NT2/D1 (cell line): ENCODE results near the gene CLTRN.

Experiments
- DNase-seq: peaks from one replicate; pipeline ENCODE4 v3.0.0-alpha.2; 2011; ENCODE audit warnings: low read depth, low spot score
- H3K27me3 ChIP-seq: 2 replicates; pipeline ENCODE4 v1.6.0; 2011; ENCODE audit warnings: mild to moderate bottlenecking; ENCODE audit not compliant: insufficient read length, insufficient read depth
- H3K36me3 ChIP-seq: 2 replicates; pipeline ENCODE4 v1.6.1; 2011; ENCODE audit warnings: mild to moderate bottlenecking, low read length, mixed read lengths; ENCODE audit not compliant: insufficient read depth, insufficient read length
- H3K4me1 ChIP-seq: 2 replicates; pipeline ENCODE4 v1.5.1; 2011; ENCODE audit not compliant: insufficient read depth, insufficient read length
- H3K4me3 ChIP-seq: 2 replicates; pipeline ENCODE4 v1.5.1; 2011; ENCODE audit warnings: low read depth; ENCODE audit not compliant: insufficient read length
- H3K9ac ChIP-seq: 2 replicates; pipeline ENCODE4 v1.6.0; 2011; ENCODE audit warnings: low read depth; ENCODE audit not compliant: insufficient read length
- H3K9me3 ChIP-seq: 2 replicates; pipeline ENCODE4 v1.5.1; 2011; ENCODE audit warnings: mild to moderate bottlenecking, low read length; ENCODE audit not compliant: insufficient read depth
- SUZ12 ChIP-seq: IDR thresholded peaks from 2 replicates; pipeline ENCODE4 v1.6.1; 2011; ENCODE audit not compliant: insufficient read length, insufficient read depth; ENCODE audit errors: extremely low read depth
- YY1 ChIP-seq: IDR thresholded peaks from 2 replicates; pipeline ENCODE4 v1.6.1; 2011; ENCODE audit not compliant: insufficient read length, insufficient read depth
- ZNF274 ChIP-seq: IDR thresholded peaks from 2 replicates; pipeline ENCODE4 v1.6.1; 2011; ENCODE audit warnings: mild to moderate bottlenecking, low read depth, low read length

Gene CLTRN

DNA sequence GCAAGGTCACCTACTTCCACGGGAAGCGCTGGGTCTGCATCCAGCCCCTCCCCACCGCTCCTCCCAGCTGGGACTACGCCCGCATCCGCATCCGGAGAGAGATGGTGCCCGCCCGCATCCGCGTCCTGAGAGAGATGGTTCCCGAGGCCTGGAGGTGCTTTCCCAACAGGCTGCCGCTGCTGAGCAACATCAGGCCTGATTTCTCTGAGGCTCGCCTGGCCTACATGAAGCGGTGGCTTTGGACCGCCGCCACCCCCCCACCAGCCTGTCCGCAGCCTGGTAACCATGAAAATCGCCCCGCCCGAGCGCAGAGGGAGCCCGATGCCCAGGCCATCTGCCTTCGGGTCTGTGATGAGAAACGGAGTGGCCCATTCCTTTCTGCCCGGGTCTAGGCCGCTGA is 18.1 kb downstream of the CLTRN start:
- H3K4me1 ChIP-seq, result no peaks in the 10 kb centered on the region
- H3K9ac ChIP-seq, result no peak overlapping the region
- TF ChIP-seq SUZ12 (no peak), ZNF274 (no peak), YY1 (no peak)
- H3K4me3 ChIP-seq, result no peak overlapping the region
- H3K36me3 ChIP-seq, result no peaks in the 10 kb centered on the region
- H3K9me3 ChIP-seq, result peaks cover 4% of the 10 kb centered on the region; the same call in 1 of the 2 replicates
- H3K27me3 ChIP-seq, result no peaks in the 10 kb centered on the region
- DNase-seq, result no peak

DNA sequence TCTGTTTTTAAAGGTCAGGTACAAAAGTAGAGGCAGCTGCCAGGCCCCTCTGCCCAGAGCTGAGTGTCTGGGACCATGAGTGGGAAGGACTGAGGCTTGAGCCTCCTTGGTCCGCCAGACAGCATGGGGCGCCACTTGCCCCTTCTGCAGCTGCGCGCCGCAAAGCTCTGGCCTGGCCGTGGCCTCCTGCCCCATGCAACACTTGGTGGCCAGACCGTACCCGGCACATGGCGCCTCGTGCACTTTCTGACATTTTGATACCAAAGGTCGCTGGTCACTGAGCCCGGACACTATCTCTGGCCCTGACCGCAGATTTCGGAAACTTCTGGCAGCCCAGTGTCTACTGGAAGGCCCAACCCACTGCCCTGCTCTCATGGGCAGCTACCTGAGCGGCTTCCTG is 18.6 kb downstream of the CLTRN start:
- no peak for DNase-seq
- no peaks in the 10 kb centered on the region for H3K36me3 ChIP-seq
- no peak overlapping the region for H3K9ac ChIP-seq
- peaks cover 4% of the 10 kb centered on the region; the same call in 1 of the 2 replicates for H3K9me3 ChIP-seq
- no peak overlapping the region for H3K4me3 ChIP-seq
- H3K4me1 ChIP-seq, result no peaks in the 10 kb centered on the region
- no peaks in the 10 kb centered on the region for H3K27me3 ChIP-seq
- TF ChIP-seq YY1 (no peak), SUZ12 (no peak), ZNF274 (no peak)

DNA sequence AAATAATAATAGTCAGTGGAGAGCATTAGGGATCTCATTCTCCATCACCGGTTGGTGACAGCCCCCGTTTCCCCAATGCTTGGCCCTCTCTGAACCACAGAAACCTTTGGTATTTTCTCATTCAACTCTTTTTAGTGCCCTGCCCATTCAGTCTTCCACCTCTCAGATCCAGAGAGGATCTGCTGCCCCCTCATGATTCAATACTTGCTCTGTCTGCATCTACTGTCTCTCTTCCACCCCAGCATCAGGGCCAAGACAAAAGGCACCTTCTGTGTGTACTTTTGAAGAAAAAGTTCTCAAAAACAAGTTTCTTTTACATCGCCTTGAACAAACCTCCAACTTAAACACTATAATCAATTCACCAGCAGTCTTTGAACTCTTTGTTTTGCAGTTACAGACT is 19.3 kb downstream of the CLTRN start:
- DNase-seq, result peak; percentile 2
- H3K9me3 ChIP-seq, result peaks cover 4% of the 10 kb centered on the region; the same call in 1 of the 2 replicates
- H3K36me3 ChIP-seq, result no peaks in the 10 kb centered on the region
- H3K4me1 ChIP-seq, result no peaks in the 10 kb centered on the region
- no peak overlapping the region for H3K9ac ChIP-seq
- TF ChIP-seq SUZ12 (no peak), ZNF274 (no peak), YY1 (no peak)
- H3K27me3 ChIP-seq, result no peaks in the 10 kb centered on the region
- H3K4me3 ChIP-seq, result no peak overlapping the region

DNA sequence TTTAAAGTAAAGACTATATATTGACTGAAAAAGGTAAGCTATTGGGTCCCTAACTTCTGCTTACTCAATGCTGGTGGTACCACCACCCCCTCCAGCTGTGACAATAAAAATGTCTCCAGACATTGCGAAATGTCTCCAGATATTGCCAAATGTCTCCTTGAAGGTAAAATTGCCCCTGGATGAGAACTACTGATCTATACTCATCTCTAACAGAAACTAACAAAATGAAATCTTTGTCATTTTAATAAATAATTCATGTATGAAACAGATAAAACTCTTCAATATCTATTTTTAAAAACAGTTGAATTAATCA is 20.1 kb downstream of the CLTRN start:
- H3K9ac ChIP-seq, result no peak overlapping the region
- H3K4me3 ChIP-seq, result no peak overlapping the region
- DNase-seq, result no peak
- no peaks in the 10 kb centered on the region for H3K36me3 ChIP-seq
- H3K4me1 ChIP-seq, result no peaks in the 10 kb centered on the region
- no peaks in the 10 kb centered on the region for H3K27me3 ChIP-seq
- H3K9me3 ChIP-seq, result peaks cover 4% of the 10 kb centered on the region; the same call in 1 of the 2 replicates
- no peak for TF ChIP-seq SUZ12
- TF ChIP-seq YY1, result no peak
- no peak for TF ChIP-seq ZNF274

DNA sequence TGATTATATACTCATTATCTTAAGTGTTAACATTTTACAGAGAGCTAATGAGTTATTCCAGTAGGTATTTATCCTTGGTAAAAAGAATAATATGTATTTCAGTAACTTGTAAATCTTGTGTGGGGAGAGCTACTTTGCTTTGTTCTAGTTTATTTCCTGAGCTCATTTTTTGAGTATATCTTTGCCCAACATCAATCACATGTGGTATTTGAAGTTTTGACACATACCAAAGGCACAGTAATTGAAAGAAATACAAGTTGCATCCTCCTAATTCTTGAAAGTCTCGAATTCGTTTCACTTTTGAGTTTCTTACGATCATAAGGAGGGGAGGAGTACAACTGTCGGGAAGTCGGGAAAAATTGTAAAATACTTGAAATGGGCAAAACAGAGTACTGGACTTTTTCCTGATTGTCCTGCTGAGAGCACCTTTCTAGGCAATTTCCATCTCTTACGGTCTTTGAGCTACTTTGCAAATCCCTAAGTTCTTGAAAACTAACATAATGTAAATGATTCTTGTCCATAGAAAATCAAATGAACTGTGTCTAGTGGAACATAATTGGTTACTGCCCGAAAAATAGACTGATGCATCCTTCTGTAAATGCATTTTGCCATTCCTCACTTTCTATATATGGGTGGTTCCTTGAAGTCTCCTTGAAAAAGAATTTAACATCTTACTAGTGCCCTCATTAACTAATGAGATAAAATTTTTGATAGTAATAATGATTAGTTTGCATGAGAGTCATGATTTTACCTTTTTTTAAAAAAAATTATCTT is 20.6 kb downstream of the CLTRN start:
- Histone ChIP-seq H3K27me3 (no peaks in the 10 kb centered on the region), H3K9ac (no peak overlapping the region), H3K36me3 (no peaks in the 10 kb centered on the region), H3K4me1 (no peaks in the 10 kb centered on the region), H3K4me3 (no peak overlapping the region), H3K9me3 (peaks cover 4% of the 10 kb centered on the region; the same call in 1 of the 2 replicates)
- DNase-seq, result no peak
- TF ChIP-seq SUZ12 (no peak), YY1 (no peak), ZNF274 (no peak)

DNA sequence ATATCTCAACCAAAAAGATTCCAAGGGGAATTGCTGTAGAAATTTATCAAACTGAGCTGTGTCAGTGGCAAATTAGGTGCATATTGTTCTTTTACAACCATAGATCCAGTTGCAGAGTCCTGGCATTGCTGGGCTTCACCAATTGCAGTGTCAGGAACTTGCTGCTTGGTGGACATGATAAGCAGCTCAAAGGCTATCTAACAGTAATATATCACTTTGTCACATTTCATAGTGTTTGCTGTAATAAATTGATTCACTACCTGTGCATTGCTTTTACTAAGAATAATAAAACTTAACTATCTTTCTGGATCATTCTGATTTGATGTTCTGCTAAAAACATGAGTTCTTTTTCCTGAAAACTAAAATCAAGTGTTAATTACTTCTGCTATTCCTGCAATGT is 33.0 kb downstream of the CLTRN start:
- no peaks in the 10 kb centered on the region for H3K27me3 ChIP-seq
- no peak for DNase-seq
- no peaks in the 10 kb centered on the region for H3K9me3 ChIP-seq
- no peak overlapping the region for H3K9ac ChIP-seq
- no peaks in the 10 kb centered on the region for H3K36me3 ChIP-seq
- H3K4me3 ChIP-seq, result no peak overlapping the region
- TF ChIP-seq YY1, result no peak
- no peak for TF ChIP-seq SUZ12
- no peak for TF ChIP-seq ZNF274
- no peaks in the 10 kb centered on the region for H3K4me1 ChIP-seq

DNA sequence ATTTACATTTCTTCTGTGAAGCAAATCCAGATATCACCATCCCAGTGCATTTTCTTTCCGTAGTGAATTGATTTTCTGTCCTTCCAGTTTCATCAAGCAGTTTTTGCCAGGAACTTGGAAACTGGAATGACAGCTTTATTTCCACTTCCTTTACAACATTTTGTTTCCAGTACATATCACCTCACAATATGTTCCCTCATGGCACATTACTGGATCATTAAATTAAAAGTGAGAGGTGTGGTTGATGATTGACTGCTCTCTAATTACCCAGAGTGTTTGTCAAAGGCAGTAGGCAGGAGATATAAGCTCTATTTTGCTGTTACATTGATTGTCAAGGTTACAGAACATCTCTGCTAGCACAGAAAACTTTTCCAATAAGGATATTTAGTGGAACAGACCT is 41.6 kb downstream of the CLTRN start:
- Histone ChIP-seq H3K4me1 (no peaks in the 10 kb centered on the region), H3K9ac (no peak overlapping the region), H3K27me3 (no peaks in the 10 kb centered on the region), H3K36me3 (no peaks in the 10 kb centered on the region), H3K4me3 (no peak overlapping the region), H3K9me3 (no peaks in the 10 kb centered on the region)
- DNase-seq, result no peak
- no peak for TF ChIP-seq YY1
- no peak for TF ChIP-seq ZNF274
- TF ChIP-seq SUZ12, result no peak
